ENCODE measurements around the gene DLX6. TPM values are rescaled to one million over a fixed set of nuclear protein-coding genes. Genes with fewer than 3 reads are reported as not detected.

The DLX6 gene
- total RNA-seq, 4 donors from 2014 or later: 0.98 to 3.0 (median 1.1) TPM

- Histone ChIP-seq H3K4me3 (peak overlapping the region; percentile 1), H3K4me1 (peaks cover 36% of the 10 kb centered on the region), H3K36me3 (peaks cover 4% of the 10 kb centered on the region), H3K27ac (no peak overlapping the region), H3K9me3 (no peaks in the 10 kb centered on the region), H3K27me3 (peaks cover 100% of the 10 kb centered on the region)
- 9% methylated on average over 41 of the region's 55 CpGs for WGBS
- DNase-seq (ENCODE audit: low spot score in 2 of 2): no peak
- TF ChIP-seq EP300 (IDR thresholded peaks at IDR 0.05): no peak
- TF ChIP-seq CTCF (IDR thresholded peaks at IDR 0.05): no peak
- TF ChIP-seq POLR2AphosphoS5 (IDR thresholded peaks at IDR 0.05): no peak
- no peak for TF ChIP-seq POLR2A (IDR thresholded peaks at IDR 0.05)
These were observed 11.2 kb downstream of the DLX6 start for GRCh38 chr7:97016381-97017191.

- peaks cover 4% of the 10 kb centered on the region for H3K36me3 ChIP-seq
- TF ChIP-seq EP300 (IDR thresholded peaks at IDR 0.05) (no peak), POLR2A (IDR thresholded peaks at IDR 0.05) (no peak), POLR2AphosphoS5 (IDR thresholded peaks at IDR 0.05) (no peak), CTCF (IDR thresholded peaks at IDR 0.05) (no peak)
- DNase-seq (ENCODE audit: low spot score in 2 of 2): no peak
- peak overlapping the region; percentile 26 for H3K4me3 ChIP-seq
- peaks cover 100% of the 10 kb centered on the region for H3K27me3 ChIP-seq
- no peaks in the 10 kb centered on the region for H3K9me3 ChIP-seq
- H3K4me1 ChIP-seq: peaks cover 42% of the 10 kb centered on the region
- no peak overlapping the region for H3K27ac ChIP-seq
- 30% methylated on average over 37 of the region's 37 CpGs for WGBS
These were observed 12.1 kb downstream of the DLX6 start for GRCh38 chr7:97017192-97018125.

- Histone ChIP-seq H3K36me3 (peaks cover 4% of the 10 kb centered on the region), H3K4me1 (peaks cover 49% of the 10 kb centered on the region), H3K4me3 (peak overlapping the region; percentile 26), H3K27ac (no peak overlapping the region), H3K9me3 (no peaks in the 10 kb centered on the region), H3K27me3 (peaks cover 100% of the 10 kb centered on the region)
- DNase-seq (ENCODE audit: low spot score in 2 of 2): no peak
- TF ChIP-seq EP300 (IDR thresholded peaks at IDR 0.05) (no peak), CTCF (IDR thresholded peaks at IDR 0.05) (no peak), POLR2AphosphoS5 (IDR thresholded peaks at IDR 0.05) (no peak), POLR2A (IDR thresholded peaks at IDR 0.05) (no peak)
- WGBS: 22% methylated on average over 22 of the region's 22 CpGs
These were observed 12.8 kb downstream of the DLX6 start for GRCh38 chr7:97018126-97018601.

- H3K36me3 ChIP-seq: peaks cover 4% of the 10 kb centered on the region
- peaks cover 57% of the 10 kb centered on the region for H3K4me1 ChIP-seq
- H3K27me3 ChIP-seq: peaks cover 100% of the 10 kb centered on the region
- H3K4me3 ChIP-seq: peak overlapping the region; percentile 26
- no peak overlapping the region for H3K27ac ChIP-seq
- TF ChIP-seq POLR2AphosphoS5 (IDR thresholded peaks at IDR 0.05): no peak
- TF ChIP-seq EP300 (IDR thresholded peaks at IDR 0.05): no peak
- TF ChIP-seq CTCF (IDR thresholded peaks at IDR 0.05): no peak
- TF ChIP-seq POLR2A (IDR thresholded peaks at IDR 0.05): no peak
- no peaks in the 10 kb centered on the region for H3K9me3 ChIP-seq
- 20% methylated on average over 19 of the region's 19 CpGs for WGBS
- no peak for DNase-seq (ENCODE audit: low spot score in 2 of 2)
These were observed 13.6 kb downstream of the DLX6 start for GRCh38 chr7:97018791-97019531.
